HK-2 (cell line): ENCODE data around the gene ZC3H12A.

Experiments used
- DNase-seq: peaks from one replicate; pipeline ENCODE4 v3.0.0-alpha.2; 2018; ENCODE audit not compliant: unreplicated experiment

The ZC3H12A gene

DNA sequence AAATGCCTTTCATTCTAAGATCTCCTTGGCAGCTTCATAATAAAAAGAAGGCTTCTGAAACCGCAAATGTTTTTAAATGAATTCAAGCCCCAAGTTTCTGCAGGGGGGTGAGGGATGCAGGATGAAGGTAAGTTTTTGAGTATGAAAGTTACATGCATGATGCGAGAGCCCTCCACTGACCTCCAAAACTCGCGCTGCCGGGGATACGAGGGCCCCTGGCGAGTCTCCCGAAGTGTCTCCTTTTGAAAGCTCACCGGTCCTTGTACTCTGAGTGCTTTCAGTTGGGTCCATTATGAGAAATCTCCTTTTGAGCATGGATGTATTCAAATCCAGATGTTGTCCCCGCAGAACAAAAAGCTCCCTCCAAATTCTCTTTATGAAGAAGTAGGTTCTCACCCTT lies 18.9 kb upstream of the ZC3H12A start:
- no peak for DNase-seq

- DNase-seq, result no peak
These were observed 17.8 kb upstream of the ZC3H12A start for GRCh38 chr1:37456614-37457013.

- no peak for DNase-seq
These were observed 15.8 kb upstream of the ZC3H12A start for GRCh38 chr1:37458551-37458950.

DNA sequence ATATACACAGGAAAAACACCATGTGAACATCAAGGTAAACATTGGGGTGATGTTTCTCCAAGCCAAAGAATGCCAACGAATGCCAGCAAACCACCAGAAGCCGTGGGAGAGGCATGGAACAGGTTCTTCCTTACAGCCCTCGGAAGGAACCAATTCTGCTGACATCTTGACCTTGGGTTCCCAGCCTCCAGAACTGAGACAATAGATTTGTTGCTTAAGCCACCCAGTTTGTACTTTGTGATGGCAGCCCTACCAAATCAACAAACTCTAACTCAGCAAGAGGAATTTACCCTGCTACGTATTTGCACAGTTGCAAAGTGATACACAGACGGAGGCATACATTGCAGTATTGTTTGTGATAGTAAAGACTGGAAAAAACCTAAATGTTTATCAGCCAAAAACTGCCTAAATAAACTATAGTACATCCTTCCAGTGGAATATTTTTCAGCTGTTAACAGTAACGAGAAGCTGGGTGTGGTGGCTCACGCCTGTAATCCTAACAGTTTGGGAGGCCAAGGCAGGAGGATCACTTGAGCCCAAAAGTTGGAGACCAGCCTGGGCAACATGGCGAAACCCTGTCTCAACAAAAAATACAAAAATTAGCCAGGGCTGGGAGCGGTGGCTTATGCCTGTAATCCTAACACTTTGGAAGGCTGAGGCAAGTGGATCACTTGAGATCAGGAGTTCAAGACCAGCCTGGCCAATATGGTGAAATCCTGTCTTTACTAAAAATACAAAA lies 12.5 kb upstream of the ZC3H12A start:
- no peak for DNase-seq

DNA sequence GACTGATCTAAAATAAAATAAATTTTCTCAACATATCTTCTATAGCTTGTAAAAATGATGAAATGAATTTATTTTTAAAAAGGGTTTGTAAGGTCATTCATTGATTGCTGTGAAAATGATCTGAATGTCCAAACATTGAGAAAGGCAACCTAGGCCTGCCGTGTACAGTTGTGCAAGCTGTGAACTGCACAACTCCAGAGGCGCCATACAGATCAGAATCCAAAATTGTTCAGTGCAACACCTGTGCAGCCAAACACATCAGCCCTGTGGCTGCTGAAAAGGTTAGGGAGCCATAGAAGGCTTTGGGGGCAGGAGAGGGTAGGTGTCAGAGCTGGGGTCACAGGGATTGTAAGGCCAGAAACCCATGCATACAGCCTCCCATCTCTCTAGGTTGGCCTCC lies 9.9 kb upstream of the ZC3H12A start:
- DNase-seq, result no peak

- no peak for DNase-seq
These were observed 8.5 kb upstream of the ZC3H12A start for GRCh38 chr1:37465593-37466517.

DNA sequence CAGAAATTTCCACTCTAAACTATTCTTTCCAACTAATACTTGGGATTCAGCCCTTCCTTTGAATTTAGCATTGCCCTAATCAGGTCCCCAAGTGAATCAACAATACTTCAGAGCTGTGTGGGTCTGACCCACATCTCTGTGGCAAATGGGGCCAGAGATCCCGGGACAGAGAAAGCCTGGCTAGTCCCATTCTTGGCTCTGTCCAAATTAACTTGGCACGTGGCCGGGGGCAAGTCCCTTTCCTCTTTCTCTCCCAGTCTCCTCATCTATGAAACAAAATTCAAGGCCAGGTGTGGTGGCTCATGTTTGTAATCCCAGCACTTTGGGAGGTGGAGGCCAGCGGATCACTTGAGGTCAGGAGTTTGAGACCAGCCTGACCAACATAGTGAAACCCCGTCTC lies 6.3 kb upstream of the ZC3H12A start:
- DNase-seq, result no peak

- no peak for DNase-seq
These were observed 5.0 kb upstream of the ZC3H12A start for GRCh38 chr1:37469386-37469785.

GRCh38 chr1:37471345-37472231 lies 2.8 kb upstream of the ZC3H12A start:
- peak; percentile 86 for DNase-seq

- no peak for DNase-seq
These were observed 2.1 kb upstream of the ZC3H12A start for GRCh38 chr1:37472281-37472680.

GRCh38 chr1:37472994-37473393 lies 1.4 kb upstream of the ZC3H12A start:
- DNase-seq, result no peak

DNA sequence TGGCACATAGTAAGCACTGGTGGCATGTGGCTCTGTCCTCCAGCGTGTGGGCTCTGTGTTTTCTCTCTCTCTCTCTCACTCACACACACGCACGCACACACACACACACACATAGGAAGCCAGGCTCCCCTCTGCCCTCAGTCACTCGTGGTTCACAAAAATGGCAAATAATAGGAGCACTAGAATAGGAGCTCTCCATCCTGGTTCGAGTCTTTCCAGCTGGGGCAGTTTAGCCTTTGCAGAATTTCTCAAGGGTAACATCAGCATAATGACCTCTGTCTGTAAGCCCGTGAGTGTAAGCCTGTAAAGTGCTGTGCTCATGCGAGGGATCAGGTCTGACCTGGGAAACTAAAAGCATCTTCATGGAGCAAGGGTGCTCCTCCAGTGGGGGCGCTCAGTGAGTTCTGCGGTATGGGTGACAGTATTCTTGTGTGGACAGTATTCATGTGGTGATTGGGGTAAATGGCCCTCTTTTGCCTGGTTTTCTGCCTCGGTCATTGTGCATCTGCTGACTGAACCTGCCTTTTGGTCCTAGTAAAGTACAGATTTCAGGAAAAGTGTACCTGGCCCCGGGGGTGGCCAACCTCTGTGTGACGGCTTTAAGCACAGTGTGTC lies 842 bp upstream of the ZC3H12A start:
- DNase-seq, result no peak

DNA sequence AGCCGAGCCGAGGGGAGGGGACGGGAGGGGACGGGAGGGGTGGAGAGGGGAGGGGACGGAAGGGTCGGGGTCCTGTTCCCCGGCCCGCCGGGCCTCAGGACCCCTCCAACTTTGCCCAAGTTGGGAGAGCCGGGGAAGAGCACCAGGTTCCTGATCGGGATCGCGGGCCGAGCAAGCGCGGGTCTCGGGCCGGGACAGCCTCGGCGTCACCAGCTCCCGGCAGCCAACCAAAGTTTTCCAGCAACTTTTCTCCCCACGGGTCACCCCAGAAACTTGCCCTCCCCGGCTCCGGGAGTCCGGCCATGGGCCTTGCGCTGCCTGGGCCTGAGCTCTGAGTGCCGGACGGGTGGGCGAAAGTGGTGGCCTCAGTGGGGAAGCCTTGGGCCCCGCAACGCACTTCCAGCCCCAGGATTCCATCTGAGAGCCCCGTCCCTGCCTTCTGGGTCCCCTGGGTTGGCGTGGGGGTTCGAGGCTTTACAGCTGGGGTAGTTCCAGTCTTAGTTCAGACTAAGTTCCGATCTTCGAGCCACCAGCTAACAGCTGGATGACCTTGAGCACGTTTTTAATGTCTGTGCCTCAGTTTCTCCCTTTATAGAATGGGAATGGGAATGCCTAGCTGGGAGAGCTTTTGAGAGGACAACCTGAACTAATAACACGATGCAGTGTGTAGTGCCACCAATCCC lies 458 bp downstream of the ZC3H12A start:
- no peak for DNase-seq

DNA sequence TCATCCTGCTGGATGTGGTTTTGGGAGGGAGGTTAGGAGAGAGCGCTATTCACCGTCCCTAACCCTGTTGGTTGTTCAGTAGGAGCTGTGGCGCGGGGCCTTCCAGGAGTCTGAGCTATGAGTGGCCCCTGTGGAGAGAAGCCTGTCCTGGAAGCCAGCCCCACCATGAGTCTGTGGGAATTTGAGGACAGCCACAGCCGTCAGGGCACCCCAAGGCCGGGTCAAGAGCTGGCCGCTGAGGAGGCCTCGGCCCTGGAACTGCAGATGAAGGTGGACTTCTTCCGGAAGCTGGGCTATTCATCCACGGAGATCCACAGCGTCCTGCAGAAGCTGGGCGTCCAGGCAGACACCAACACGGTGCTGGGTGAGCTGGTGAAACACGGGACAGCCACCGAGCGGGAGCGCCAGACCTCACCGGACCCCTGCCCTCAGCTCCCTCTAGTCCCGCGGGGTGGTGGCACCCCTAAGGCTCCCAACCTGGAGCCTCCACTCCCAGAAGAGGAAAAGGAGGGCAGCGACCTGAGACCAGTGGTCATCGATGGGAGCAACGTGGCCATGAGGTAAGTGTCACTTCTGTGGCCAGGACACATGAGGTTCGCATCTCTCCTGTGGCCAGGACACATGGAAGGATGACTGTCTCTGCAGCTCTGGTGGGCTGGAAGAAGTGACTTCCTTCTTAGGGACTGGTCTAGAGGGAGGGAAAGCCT lies 1.2 kb downstream of the ZC3H12A start:
- DNase-seq, result no peak

DNA sequence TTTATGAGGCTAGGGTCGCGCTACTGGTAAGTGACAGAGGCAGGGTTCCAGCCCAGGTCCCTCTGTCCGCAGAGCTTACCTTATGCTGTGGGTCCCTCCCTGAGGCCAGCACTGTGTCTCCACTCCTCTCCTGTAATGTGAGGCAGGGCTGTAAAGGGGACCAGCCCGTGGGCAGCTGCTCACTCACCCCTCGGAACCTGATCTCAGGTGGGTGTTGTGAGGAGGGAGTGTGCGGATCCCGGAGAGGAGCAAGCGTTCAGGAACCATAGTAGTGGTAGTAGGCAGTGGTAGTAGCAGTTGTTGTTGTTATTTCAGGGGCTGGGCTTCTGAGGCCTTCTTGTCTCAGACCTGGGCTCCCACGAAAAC lies 1.7 kb downstream of the ZC3H12A start:
- DNase-seq, result no peak

DNA sequence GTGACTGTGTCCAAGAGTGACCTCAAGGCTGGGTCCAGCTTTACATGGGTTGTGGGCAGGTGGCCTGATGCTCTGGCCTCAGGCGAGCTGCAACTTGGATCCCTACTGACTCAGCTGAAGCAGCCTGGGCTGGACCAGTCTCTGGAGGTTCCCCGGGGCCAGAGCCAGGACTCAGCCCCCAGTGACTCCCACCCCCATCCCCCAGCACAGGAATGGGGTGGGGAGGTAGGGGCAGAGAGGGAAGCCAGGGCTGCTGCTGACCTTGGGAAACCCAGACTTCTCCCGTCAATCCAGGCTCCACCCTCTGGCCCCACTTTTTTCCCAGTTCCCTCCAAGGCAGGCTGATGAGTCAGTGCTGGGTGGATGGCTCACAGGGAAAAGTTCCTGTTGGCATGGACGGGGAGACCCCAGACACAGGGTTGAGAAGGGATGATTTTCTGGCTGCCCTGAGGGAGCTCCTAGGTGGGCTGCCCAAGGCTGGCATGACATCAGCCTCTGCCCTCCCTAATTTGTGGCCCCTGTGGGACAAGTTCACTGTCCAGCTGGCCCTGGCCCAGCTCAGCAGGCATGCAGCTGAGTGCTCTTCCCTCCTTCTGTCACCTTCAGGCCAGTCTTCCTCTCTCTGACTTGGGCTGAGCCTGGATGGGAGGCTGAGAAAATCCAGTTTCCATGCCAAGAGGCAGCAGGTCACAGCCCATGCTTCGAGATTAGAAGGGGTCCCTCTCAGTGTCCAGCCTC lies 2.2 kb downstream of the ZC3H12A start:
- peak; percentile 87 for DNase-seq

- DNase-seq, result peak; percentile 92
These were observed 3.0 kb downstream of the ZC3H12A start for GRCh38 chr1:37477198-37477931.

- peak; percentile 33 for DNase-seq
These were observed 3.6 kb downstream of the ZC3H12A start for GRCh38 chr1:37477946-37478345.

GRCh38 chr1:37478451-37478881 lies 4.1 kb downstream of the ZC3H12A start:
- DNase-seq, result peak; percentile 50
